Gastroesophageal sphincter (tissue), 4 donors: ENCODE measurements around the gene SLC12A4. TPM values are rescaled to one million over a fixed set of nuclear protein-coding genes. Genes with fewer than 3 reads are reported as not detected.
"Not testable (repeated sequence)": the region's sequence is repeated elsewhere in the genome, so short reads cannot be mapped to it uniquely, and the experiment has no call there.

Experiments used
- ATAC-seq: fragments of 150-250 bp; one replicate; pipeline ENCODE4 v1.9.1; 2016; ENCODE audit warnings: mild to moderate bottlenecking, moderate library complexity
- H3K27ac ChIP-seq, 4 donors: fragments of 200-600 bp; sonication (generic) in 3 of 4; 1 replicate in 3 of 4; 2 replicates in 1 of 4; pipeline ENCODE4 v1.5.1; 2016 to 2019
- H3K27me3 ChIP-seq: fragments of 200-600 bp; sonication (generic); one replicate; pipeline ENCODE4 v1.5.1; 2019
- H3K36me3 ChIP-seq, 2 donors: fragments of 200-600 bp; sonication (generic); one replicate each; pipeline ENCODE4 v1.5.1; 2019; ENCODE audit warnings: control low read depth in 1 of 2
- H3K4me1 ChIP-seq, 3 donors: fragments of 200-600 bp; sonication (generic); 1 replicate in 2 of 3; 2 replicates in 1 of 3; pipeline ENCODE4 v1.5.1; 2016 to 2019; ENCODE audit warnings: control low read depth in 2 of 3
- H3K4me3 ChIP-seq, 2 donors: fragments of 200-600 bp; sonication (generic); one replicate each; pipeline ENCODE4 v1.5.1; 2019; ENCODE audit warnings: mild to moderate bottlenecking in 1 of 2, moderate library complexity in 1 of 2
- H3K9me3 ChIP-seq, 3 donors: fragments of 200-600 bp; sonication (generic); one replicate each; pipeline ENCODE4 v1.5.1; 2017 to 2019; ENCODE audit warnings: control low read depth in 2 of 3
- CTCF ChIP-seq, 4 experiments: fragments of 200-600 bp in 2 of 4; fragments of 450-650 bp in 2 of 4; sonication (generic) in 1 of 4; IDR thresholded peaks; one replicate each; pipeline ENCODE4 v1.5.1; 2017 to 2019; ENCODE audit warnings: antibody characterized with exemption in 4 of 4, mild to moderate bottlenecking in 2 of 4, moderate library complexity in 2 of 4
- EP300 ChIP-seq: sonication (generic); formaldehyde crosslinking; IDR thresholded peaks from one replicate; pipeline ENCODE4 v1.6.1; 2017; ENCODE audit warnings: antibody characterized with exemption, mild to moderate bottlenecking
- POLR2A ChIP-seq, 2 donors: fragments of 450-650 bp; IDR thresholded peaks; one replicate each; pipeline ENCODE4 v1.6.1; 2017; ENCODE audit warnings: antibody characterized with exemption in 2 of 2, mild to moderate bottlenecking in 2 of 2, moderate library complexity in 1 of 2
- POLR2AphosphoS5 ChIP-seq: sonication (generic); formaldehyde crosslinking; IDR thresholded peaks from one replicate; pipeline ENCODE4 v1.6.1; 2017; ENCODE audit warnings: antibody characterized with exemption
- WGBS, 2 donors: methylation state at CpG; one replicate each; pipeline ENCODE4 v1.1.5; 2018; ENCODE audit warnings: low coverage in 1 of 2; 5-methylcytosine and 5-hydroxymethylcytosine counted together
- total RNA-seq, 4 donors: library from RNA; depleted of rRNA; stranded (reverse); fragments of >200 nt; gene quantifications; one replicate each; pipeline ENCODE4 v1.1.0, GENCODE V29; 2016

SLC12A4 gene
- total RNA-seq, 4 donors from 2014 or later = 54.7 to 121 (median 64.0) TPM

GRCh38 chr16:67940446-67941089 is 27.9 kb downstream of the SLC12A4 start:
- TF ChIP-seq CTCF (IDR thresholded peaks at IDR 0.05) (no peak), EP300 (no peak), POLR2AphosphoS5 (no peak), POLR2A (IDR thresholded peaks at IDR 0.05) (no peak)
- no peaks in the 10 kb centered on the region for H3K27me3 ChIP-seq
- no peak overlapping the region for H3K4me3 ChIP-seq
- WGBS, 2 donors = 84 to 100% methylated on average over 1 to 5 of the region's 5 CpGs
- no peaks in the 10 kb centered on the region for H3K9me3 ChIP-seq
- peaks cover 0 to 62% (median 24%) of the 10 kb centered on the region in 3 donors for H3K4me1 ChIP-seq
- no peak for ATAC-seq
- H3K36me3 ChIP-seq = peaks cover 0 to 58% of the 10 kb centered on the region in 2 donors
- H3K27ac ChIP-seq = peak overlapping the region in 2 of 4 donors; percentile 8 to 79

GRCh38 chr16:67939507-67940445 is 28.7 kb downstream of the SLC12A4 start:
- Histone ChIP-seq H3K27me3 (no peaks in the 10 kb centered on the region), H3K9me3 (no peaks in the 10 kb centered on the region), H3K36me3 (peaks cover 0 to 51% of the 10 kb centered on the region in 2 donors), H3K27ac (peak overlapping the region in 2 of 4 donors; percentile 8 to 18), H3K4me3 (no peak overlapping the region), H3K4me1 (peaks cover 0 to 61% (median 24%) of the 10 kb centered on the region in 3 donors)
- no peak for ATAC-seq
- 60% methylated on average over 10 of the region's 33 CpGs; no CpG with 5 or more reads in 1 of the 2 donors for WGBS, 2 donors
- TF ChIP-seq CTCF (IDR thresholded peaks at IDR 0.05) (no peak), POLR2AphosphoS5 (peak; percentile 11)

DNA sequence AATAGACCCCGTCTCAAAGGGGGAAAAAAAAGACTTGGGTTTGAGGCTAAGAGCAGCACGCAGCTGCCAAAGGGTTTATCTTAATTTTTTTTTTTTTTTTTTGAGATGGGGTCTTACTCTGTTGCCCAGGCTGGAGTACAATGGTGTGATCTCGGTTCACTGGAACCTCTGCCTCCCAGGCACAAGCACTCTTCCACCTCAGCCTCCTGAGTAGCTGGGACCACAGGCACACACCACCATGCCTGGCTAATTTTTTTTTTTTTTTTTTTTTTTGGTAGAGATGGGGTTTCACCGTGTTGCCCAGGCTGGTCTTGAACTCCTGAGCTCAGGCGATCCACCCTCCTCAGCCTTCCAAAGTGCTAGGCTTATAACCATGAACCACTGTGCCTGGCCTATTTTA is 30.7 kb downstream of the SLC12A4 start:
- 88% methylated on average over 1 to 4 of the region's 5 CpGs for WGBS, 2 donors
- not testable (repeated sequence) for H3K27me3 ChIP-seq, H3K4me3 ChIP-seq, H3K9me3 ChIP-seq, ATAC-seq
- Histone ChIP-seq H3K36me3 (peaks cover 0 to 43% of the 10 kb centered on the region in 2 donors), H3K4me1 (peaks cover 0 to 51% (median 12%) of the 10 kb centered on the region in 3 donors), H3K27ac (peak overlapping the region in 2 of 4 donors; percentile 91 to 93)

DNA sequence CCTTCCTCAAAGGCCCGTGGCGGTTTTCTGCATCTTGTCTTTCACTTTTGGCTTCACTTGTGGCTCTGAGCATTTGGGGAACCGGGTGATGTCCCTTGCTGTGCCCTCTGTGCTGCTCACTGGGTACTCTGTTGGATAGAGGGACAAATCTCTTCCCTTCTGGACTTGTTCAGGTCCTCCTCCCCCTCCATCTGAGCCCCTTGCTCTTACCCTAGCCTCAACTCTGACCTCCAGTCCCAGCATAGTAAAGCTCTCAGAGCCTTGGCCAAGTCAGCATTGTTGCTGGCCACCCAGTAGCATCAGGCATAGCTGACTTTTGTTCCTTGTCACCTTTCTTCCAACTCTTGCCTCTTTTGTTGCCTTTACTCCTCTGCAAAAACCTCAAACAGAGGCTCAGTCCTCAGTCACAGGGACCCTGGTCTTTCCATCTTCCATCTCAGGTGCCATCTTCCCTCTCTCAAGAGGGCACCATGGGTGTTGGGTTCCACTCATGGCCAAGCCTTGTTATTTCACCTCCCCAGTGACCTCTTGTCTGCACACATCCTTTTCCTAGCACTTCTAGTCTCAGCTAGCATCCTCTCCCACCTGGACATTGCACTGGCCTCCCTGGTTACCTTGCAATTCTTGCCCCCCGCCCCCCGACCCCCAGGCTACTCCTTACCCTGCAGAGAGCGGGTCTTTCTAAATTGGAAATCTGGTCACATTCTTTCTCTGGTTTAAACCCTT is 31.4 kb downstream of the SLC12A4 start:
- peak overlapping the region; percentile 49 to 94 for H3K4me3 ChIP-seq
- peak overlapping the region; percentile 26 to 94 (median 92) for H3K27ac ChIP-seq
- WGBS, 2 donors = 0 to 33% methylated on average over 3 of the region's 6 CpGs
- peaks cover 0 to 44% (median 12%) of the 10 kb centered on the region in 3 donors for H3K4me1 ChIP-seq
- peaks cover 0 to 43% of the 10 kb centered on the region in 2 donors for H3K36me3 ChIP-seq
- no peak for ATAC-seq
- H3K27me3 ChIP-seq = no peaks in the 10 kb centered on the region
- no peak for TF ChIP-seq POLR2A (IDR thresholded peaks at IDR 0.05)
- no peaks in the 10 kb centered on the region for H3K9me3 ChIP-seq

DNA sequence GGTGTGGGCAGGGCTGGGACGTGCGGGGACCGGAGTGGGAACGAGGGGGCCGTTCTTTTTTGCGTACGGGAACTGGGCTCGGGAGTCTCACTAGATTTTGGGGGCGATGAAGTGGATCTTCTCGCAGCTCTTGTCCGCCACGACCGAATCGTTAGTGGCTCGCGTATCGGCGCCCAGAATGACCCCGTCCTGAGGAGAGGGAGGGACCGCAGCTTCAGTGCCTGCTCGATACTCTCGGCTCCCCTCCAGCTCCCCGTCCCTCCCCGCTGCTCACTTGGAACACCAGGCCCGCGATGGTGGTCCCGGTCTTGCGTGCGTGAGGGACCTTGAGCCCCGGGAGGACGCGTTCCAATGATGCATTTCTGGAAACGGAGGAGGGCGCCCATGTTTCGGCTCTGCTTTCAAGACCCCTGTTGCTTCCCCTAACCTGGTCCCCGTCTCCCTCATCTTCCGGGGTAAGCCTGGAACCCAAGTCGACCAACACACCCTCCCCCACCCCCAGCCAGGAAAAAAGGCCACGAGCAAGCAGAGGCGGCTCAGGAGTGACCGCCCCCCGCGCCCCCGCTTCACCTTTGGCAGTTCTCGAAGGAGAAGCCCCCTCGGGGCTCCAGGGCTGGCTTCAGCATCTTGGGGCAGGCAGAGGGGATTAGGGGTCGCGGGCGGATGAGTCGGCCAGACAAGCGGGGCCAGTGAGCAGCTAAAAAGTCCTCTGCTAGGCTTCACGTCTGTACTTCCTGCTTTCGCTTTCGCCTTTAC is 32.1 kb downstream of the SLC12A4 start, which contains the start of gene PSMB10:
Gene PSMB10, minus strand, starts transcription at position 727 of the 756 bp plus-strand sequence. Its CDS starts 101 bp downstream, at position 626.
- ATAC-seq = peak; percentile 11
- Histone ChIP-seq H3K9me3 (no peaks in the 10 kb centered on the region), H3K4me1 (peaks cover 0 to 40% (median 12%) of the 10 kb centered on the region in 3 donors), H3K27me3 (no peaks in the 10 kb centered on the region), H3K4me3 (peak within 1 kb of the TSS; percentile 49 to 94), H3K36me3 (peaks cover 0 to 43% of the 10 kb centered on the region in 2 donors), H3K27ac (peak within 1 kb of the TSS; percentile 26 to 94 (median 92))
- WGBS, 2 donors = 0% methylated on average over 3 to 5 of the region's 54 CpGs
- TF ChIP-seq POLR2A (IDR thresholded peaks at IDR 0.05) (peak; percentile 9 to 47), POLR2AphosphoS5 (peak; percentile 62), CTCF (IDR thresholded peaks at IDR 0.05) (no peak), EP300 (no peak)
